ENCODE measurements around the gene JMJD8. TPM values are rescaled to one million over a fixed set of nuclear protein-coding genes. Genes with fewer than 3 reads are reported as not detected.
A peak's percentile ranks its signal among the peaks of the same experiment; 100 is the strongest.

The JMJD8 gene
- polyA plus RNA-seq, 1 experiment, result 91.8 TPM

DNA sequence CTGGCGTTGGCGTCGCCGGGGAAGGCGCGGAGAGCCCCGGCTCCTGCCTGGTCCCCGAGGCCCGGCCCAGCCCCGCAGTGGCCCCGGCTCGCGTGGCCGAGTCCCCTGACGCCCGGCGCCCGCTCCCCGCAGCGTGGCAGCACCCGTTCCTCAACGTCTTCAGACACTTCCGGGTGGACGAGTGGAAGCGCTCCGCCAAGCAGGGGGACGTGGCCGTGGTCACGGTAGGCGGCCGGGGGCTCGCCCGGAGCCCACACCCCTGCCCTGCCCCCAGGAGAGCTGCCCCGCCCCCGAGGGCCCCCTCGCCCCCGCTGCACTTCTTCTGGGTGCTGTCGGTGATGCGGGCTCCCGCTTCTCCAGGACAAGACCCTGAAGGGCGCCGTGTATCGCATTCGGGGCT is 34.5 kb downstream of the JMJD8 start:
- CTCF ChIA-PET, result interaction anchor here (1.6 kb wide), 1 partner anchor 11 kb away, joined by 4 read pairs; no protein-coding TSS in a partner anchor
- Histone ChIP-seq H3K27me3 (ENCODE audit: control insufficient read depth, insufficient read depth, low read length) (no peaks in the 10 kb centered on the region), H3K36me3 (ENCODE audit: control insufficient read depth, insufficient read depth, low read length) (peaks cover 5% of the 10 kb centered on the region), H3K4me3 (ENCODE audit: low read depth, low read length) (peak overlapping the region; percentile 68)
- POLR2A ChIA-PET, result no interaction called here
- DNase-seq (ENCODE audit: low read depth), result no peak
- TF ChIP-seq, protein P1, sequence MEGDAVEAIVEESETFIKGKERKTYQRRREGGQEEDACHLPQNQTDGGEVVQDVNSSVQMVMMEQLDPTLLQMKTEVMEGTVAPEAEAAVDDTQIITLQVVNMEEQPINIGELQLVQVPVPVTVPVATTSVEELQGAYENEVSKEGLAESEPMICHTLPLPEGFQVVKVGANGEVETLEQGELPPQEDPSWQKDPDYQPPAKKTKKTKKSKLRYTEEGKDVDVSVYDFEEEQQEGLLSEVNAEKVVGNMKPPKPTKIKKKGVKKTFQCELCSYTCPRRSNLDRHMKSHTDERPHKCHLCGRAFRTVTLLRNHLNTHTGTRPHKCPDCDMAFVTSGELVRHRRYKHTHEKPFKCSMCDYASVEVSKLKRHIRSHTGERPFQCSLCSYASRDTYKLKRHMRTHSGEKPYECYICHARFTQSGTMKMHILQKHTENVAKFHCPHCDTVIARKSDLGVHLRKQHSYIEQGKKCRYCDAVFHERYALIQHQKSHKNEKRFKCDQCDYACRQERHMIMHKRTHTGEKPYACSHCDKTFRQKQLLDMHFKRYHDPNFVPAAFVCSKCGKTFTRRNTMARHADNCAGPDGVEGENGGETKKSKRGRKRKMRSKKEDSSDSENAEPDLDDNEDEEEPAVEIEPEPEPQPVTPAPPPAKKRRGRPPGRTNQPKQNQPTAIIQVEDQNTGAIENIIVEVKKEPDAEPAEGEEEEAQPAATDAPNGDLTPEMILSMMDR (IDR thresholded peaks at IDR 0.05; ENCODE audit: insufficient read depth, low read depth, low read length), result no peak

DNA sequence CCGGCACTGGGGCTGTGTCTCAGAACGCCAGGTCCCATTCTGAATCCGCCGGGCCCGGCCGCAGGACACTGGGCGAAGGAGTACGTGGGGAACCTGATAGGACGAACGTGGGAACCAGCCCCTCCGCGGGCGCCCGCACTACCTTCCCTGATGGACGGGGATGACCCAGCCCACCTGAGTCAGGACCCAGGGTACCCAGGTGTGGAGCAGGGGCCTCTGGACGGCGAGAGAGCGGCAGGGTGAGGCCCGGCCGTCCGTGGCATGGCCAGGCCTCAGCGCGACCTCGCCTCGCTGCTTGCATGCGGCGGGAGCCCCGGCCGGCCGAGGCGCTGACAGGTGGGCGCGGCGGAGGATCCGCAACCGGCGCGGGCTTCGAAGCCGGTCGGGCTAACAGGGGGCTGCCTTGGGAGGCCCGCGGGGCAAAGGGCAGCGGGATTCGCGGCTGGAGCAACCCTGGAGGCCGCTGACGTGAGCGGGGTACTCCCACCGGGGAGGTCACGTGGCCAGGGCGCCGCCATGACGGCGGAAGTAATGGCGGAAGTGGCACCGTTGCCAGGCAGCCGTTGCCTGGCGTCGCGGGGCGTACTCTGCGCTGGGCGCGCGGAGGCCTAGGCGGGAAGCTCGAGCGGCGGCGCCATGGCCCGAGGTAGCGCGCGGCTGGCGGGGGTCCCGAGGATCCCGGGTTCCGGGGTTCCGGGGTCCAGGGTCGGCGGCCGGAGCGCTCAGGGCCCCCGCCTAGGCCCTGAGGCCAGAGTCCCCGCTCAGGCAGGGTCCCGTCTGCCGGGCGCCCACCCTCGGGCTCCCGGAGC is 35.1 kb downstream of the JMJD8 start, which contains the start of gene WDR90:
Gene WDR90 (plus strand): TSS at position 585 of the 809 bp plus-strand sequence. CDS start 52 bp downstream, at position 637.
- ChIA-PET POLR2A (no interaction called here), CTCF (interaction anchor here (1.0 to 1.6 kb wide), 3 partner anchors 12 to 16 kb away, joined by 3 to 6 read pairs (median 4); no protein-coding TSS in a partner anchor)
- peak; percentile 37 for DNase-seq (ENCODE audit: low read depth)
- Histone ChIP-seq H3K4me3 (ENCODE audit: low read depth, low read length) (peak within 1 kb of the TSS; percentile 68), H3K36me3 (ENCODE audit: control insufficient read depth, insufficient read depth, low read length) (peaks cover 5% of the 10 kb centered on the region), H3K27me3 (ENCODE audit: control insufficient read depth, insufficient read depth, low read length) (no peaks in the 10 kb centered on the region)
- TF ChIP-seq, protein P1 (IDR thresholded peaks at IDR 0.05; ENCODE audit: insufficient read depth, low read depth, low read length), result no peak

DNA sequence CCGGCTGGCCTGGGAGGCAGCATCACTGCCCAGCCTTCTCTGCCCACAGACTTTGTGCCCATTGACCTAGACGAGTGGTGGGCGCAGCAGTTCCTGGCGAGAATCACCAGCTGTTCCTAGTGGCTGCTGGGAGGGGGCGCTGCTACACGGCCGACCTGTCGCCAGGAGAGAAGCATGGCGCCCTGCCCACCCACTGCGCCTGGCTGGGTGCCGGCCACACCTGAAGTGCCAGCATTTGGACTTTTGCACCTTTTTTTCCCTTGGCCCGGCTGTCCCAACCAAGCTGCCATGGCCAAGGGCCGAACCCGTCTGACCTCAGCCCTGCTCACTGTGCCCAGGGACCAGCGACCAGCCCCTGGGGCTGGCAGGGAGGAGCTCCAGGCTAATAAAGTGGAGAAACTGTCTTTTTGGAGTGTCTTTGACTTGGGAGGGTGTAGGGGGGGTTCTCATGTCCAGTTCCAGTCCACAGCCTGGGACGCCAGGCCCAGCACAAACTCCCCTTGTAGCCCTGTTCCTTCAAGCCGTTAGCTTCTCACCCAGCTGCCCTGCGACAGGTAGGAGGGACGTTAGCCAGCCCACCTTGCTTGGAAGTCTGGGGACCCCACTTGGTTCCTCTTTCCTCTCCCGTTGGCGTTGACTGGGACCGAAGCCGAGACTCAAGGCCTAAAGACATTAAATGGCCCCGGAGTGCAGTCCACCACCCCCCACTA is 35.9 kb downstream of the JMJD8 start:
- ChIA-PET POLR2A (no interaction called here), CTCF (interaction anchor here (0.6 to 1.5 kb wide), 3 partner anchors 13 to 17 kb away, joined by 3 to 6 read pairs (median 4); no protein-coding TSS in a partner anchor)
- no peak for DNase-seq (ENCODE audit: low read depth)

DNA sequence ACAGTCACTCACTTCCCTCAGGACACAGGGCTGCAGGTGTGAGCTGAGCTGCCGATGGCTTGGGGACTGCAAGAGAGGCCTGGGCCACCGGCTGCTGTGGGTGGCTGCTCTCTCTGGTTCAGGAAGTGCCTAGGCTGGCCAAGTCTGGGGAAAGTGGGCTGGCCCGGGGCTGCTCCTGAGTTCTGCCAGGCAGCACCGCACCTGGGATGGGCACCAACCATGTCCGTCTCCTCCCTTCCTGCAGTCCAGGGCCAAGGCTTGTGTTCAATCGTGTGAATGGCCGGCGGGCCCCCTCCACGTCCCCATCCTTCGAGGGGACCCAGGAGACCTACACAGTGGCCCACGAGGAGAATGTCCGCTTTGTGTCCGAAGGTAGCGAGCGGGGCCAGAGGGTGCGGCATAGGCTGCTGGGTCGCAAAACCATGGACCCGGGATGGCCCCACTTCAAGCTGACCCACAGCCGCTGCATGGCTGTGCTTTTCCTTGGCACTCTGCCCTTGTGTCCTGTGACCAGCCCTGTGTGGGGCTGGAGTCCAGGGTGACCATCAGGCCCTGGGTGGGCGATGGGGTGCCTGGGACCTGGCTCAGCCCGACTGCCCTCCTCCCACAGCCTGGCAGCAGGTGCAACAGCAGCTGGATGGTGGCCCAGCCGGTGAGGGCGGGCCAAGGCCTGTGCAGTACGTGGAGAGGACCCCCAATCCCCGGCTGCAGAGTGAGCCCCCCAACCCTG is 36.8 kb downstream of the JMJD8 start:
- Histone ChIP-seq H3K36me3 (ENCODE audit: control insufficient read depth, insufficient read depth, low read length) (peaks cover 3% of the 10 kb centered on the region), H3K4me3 (ENCODE audit: low read depth, low read length) (no peak overlapping the region), H3K27me3 (ENCODE audit: control insufficient read depth, insufficient read depth, low read length) (no peaks in the 10 kb centered on the region)
- TF ChIP-seq, protein P1 (IDR thresholded peaks at IDR 0.05; ENCODE audit: insufficient read depth, low read depth, low read length), result no peak
- ChIA-PET POLR2A (no interaction called here), CTCF (interaction anchor here (0.6 to 1.5 kb wide), 2 partner anchors 14 kb away, joined by 4 to 6 read pairs; no protein-coding TSS in a partner anchor)
- no peak for DNase-seq (ENCODE audit: low read depth)

More for the DNA sequence above, 35.9 kb downstream of the JMJD8 start:
- TF ChIP-seq, protein P1 (IDR thresholded peaks at IDR 0.05; ENCODE audit: insufficient read depth, low read depth, low read length), result peak; percentile 52
- Histone ChIP-seq H3K4me3 (ENCODE audit: low read depth, low read length) (peak overlapping the region; percentile 68), H3K36me3 (ENCODE audit: control insufficient read depth, insufficient read depth, low read length) (peaks cover 5% of the 10 kb centered on the region), H3K27me3 (ENCODE audit: control insufficient read depth, insufficient read depth, low read length) (no peaks in the 10 kb centered on the region)

Measured in BJ (cell line).